Hematopoietic multipotent progenitor cell treated with erythropoietin and hydrocortisone succinate and interleukin-3 and kit ligand, for 8 days (in vitro differentiated cells): Measurements from ENCODE around the gene CDC23.

ENCODE experiments used
- DNase-seq: peaks from one replicate; pipeline ENCODE4 v3.0.0-alpha.2; 2015

Gene CDC23

DNA sequence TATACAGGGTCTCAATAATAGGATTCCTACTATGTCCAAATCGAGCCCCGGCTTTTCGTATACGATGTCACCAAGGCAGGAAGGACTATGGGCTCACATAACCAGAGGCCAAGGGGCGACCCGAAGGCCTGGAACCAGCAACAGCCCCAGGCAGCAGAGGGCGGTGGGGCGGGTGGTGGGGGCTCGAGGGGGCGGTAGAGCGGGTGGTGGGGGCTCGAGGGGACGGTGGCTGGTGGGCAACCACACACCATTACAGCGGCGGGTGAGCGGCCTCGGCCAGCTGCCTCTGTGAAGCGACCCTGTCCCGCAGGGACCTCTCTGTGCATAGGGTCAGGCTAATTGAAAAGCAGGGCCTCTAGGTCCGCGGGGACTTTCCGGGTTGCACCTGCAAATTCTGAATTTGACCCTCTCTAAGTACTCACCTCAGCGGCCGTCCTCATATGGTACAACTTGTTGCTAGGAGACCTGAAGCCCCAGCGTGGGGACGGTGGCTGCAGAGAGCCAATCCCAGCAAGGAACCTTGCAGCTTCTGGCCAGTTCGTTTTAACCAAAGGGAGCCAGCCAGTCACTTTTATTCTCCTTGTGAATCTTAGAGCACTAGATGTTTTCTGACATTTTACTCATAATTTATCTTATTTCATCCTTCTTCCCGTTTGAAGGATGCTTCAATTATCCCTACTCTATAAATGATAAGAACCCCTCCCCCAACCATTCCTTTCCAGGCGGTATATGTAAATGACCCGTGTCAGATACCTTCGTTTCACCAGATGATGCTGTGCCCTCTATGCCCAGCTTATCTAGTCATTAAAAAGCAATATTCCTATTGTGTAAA lies 74.0 kb downstream of the CDC23 start, which contains the start of gene NME5:
Gene NME5 (minus strand): TSS at position 480 of the 832 bp plus-strand sequence. CDS start 648 bp downstream, outside the sequence.
- DNase-seq, result peak; percentile 44
